Caco-2 (cell line): ENCODE measurements around the gene MED9. TPM values are rescaled to one million over a fixed set of nuclear protein-coding genes. Genes with fewer than 3 reads are reported as not detected.

Source experiments
- BruUV-seq: library from RNA; stranded (reverse); fragments of 400-500 nt; replicated peaks from 2 replicates; lab custom pipeline; 2021; lab: Mats Ljungman, UMichigan
- CTCF ChIA-PET: fragments of 300-600 bp; sonication (Branson Sonifier 250); formaldehyde crosslinking; loops from one replicate; lab custom pipeline; 2022; ENCODE audit warnings: antibody characterized with exemption; lab: Charles Lee
- POLR2A ChIA-PET: fragments of 300-600 bp; sonication (Branson Sonifier 250); formaldehyde crosslinking; loops from one replicate; lab custom pipeline; 2022; ENCODE audit warnings: antibody characterized with exemption; lab: Charles Lee
- DNase-seq, 2 experiments: peaks; one replicate each; pipeline versions ENCODE4 v3.0.0 to v3.0.0-alpha.2; 2020 to 2022
- H3K27me3 ChIP-seq: replicated peaks from 2 replicates; pipeline ENCODE4 v1.6.0; 2011; ENCODE audit warnings: low read length; ENCODE audit not compliant: control insufficient read depth, insufficient read depth
- H3K36me3 ChIP-seq: 2 replicates; pipeline ENCODE4 v1.5.1; 2011; ENCODE audit warnings: low read length; ENCODE audit not compliant: control insufficient read depth, insufficient read depth
- H3K4me1 ChIP-seq: fragments of 250-450 bp; sonication (Bioruptor Pico); 2 replicates; pipeline ENCODE4 v1.5.1; 2020; ENCODE audit warnings: mild to moderate bottlenecking
- H3K4me3 ChIP-seq: 2 replicates; pipeline ENCODE4 v1.5.1; 2011; ENCODE audit warnings: low read depth, mild to moderate bottlenecking, control low read depth, low read length
- H3K9me3 ChIP-seq: fragments of 250-450 bp; sonication (Bioruptor Pico); 2 replicates; pipeline ENCODE4 v1.5.1; 2020; ENCODE audit warnings: mild to moderate bottlenecking, moderate library complexity
- H3K27ac Mint-ChIP-seq: one replicate; pipeline ENCODE4 v1.8.0; 2022; ENCODE audit warnings: mixed read lengths; ENCODE audit not compliant: unreplicated experiment
- H3K27me3 Mint-ChIP-seq: one replicate; pipeline ENCODE4 v1.8.0; 2022; ENCODE audit warnings: mixed read lengths; ENCODE audit not compliant: insufficient read depth, unreplicated experiment
- H3K36me3 Mint-ChIP-seq: one replicate; pipeline ENCODE4 v1.8.0; 2022; ENCODE audit warnings: mild to moderate bottlenecking, mixed read lengths; ENCODE audit not compliant: insufficient read depth, unreplicated experiment
- H3K4me1 Mint-ChIP-seq: one replicate; pipeline ENCODE4 v1.8.0; 2022; ENCODE audit warnings: low read depth, mixed read lengths; ENCODE audit not compliant: unreplicated experiment
- H3K4me3 Mint-ChIP-seq: one replicate; pipeline ENCODE4 v1.8.0; 2022; ENCODE audit warnings: mild to moderate bottlenecking, moderate library complexity, mixed read lengths; ENCODE audit not compliant: unreplicated experiment
- H3K9me3 Mint-ChIP-seq: one replicate; pipeline ENCODE4 v1.8.0; 2022; ENCODE audit warnings: mixed read lengths; ENCODE audit not compliant: unreplicated experiment
- CTCF ChIP-seq, 2 experiments: fragments of 200-600 bp in 1 of 2; IDR thresholded peaks; 1 replicate in 1 of 2; 2 replicates in 1 of 2; pipeline versions ENCODE4 v1.5.1 to v1.8.0; 2011 to 2022; ENCODE audit warnings: antibody characterized with exemption in 1 of 2, control low read depth in 1 of 2, inconsistent platforms in 1 of 2, low read depth in 1 of 2, low read length in 1 of 2, mild to moderate bottlenecking in 1 of 2, moderate library complexity in 1 of 2; ENCODE audit not compliant: insufficient read depth in 1 of 2, severe bottlenecking in 1 of 2, unreplicated experiment in 1 of 2
- intact Hi-C: fragments of 100-400 bp; cut with micrococcal nuclease; formaldehyde crosslinking; loops from one replicate; pipeline ENCODE4 v1.10.0; 2022; ENCODE audit not compliant: unreplicated experiment
- total RNA-seq: library from RNA; stranded (reverse); gene quantifications from 2 replicates; pipeline ENCODE4 v1.2.3, GENCODE V29; 2022

MED9 gene
- total RNA-seq, 1 experiment from 2014 or later: 24.9 TPM

GRCh38 chr17:17445296-17445924, 31.4 kb upstream of the MED9 start:
- H3K9me3 ChIP-seq: no peaks in the 10 kb centered on the region
- Mint-ChIP-seq H3K4me1 (peaks cover 32% of the 10 kb centered on the region), H3K36me3 (peaks cover 6% of the 10 kb centered on the region), H3K4me3 (peak overlapping the region; percentile 49), H3K27me3 (no peaks in the 10 kb centered on the region), H3K9me3 (peaks cover 10% of the 10 kb centered on the region), H3K27ac (peak overlapping the region; percentile 84)
- peak in 1 of 2 experiments; percentile 23 for DNase-seq
- ChIA-PET CTCF (interaction anchor here (0.6 to 2.7 kb wide), 3 partner anchors 10 to 51 kb away, joined by 3 to 10 read pairs (median 5); partner anchors contain the start of gene RASD1), POLR2A (interaction anchor here (0.7 kb wide), 1 partner anchor 51 kb away, joined by 4 read pairs; the partner anchor contains the start of gene RASD1)
- TF ChIP-seq CTCF (IDR thresholded peaks at IDR 0.05; ENCODE audit: insufficient read depth in 1 of 2, low read depth in 1 of 2, low read length in 1 of 2, severe bottlenecking in 1 of 2, unreplicated experiment in 1 of 2): no peak
- H3K36me3 ChIP-seq: no peaks in the 10 kb centered on the region
- peaks cover 47% of the 10 kb centered on the region for H3K4me1 ChIP-seq
- intact Hi-C loops: loop anchor here (5.0 kb wide), 1 partner anchor 58 kb away; no protein-coding TSS in a partner anchor
- no peaks in the 10 kb centered on the region for H3K27me3 ChIP-seq
- TSS peak; percentile 86 for BruUV-seq
- H3K4me3 ChIP-seq: no peak overlapping the region

- H3K27me3 ChIP-seq: no peaks in the 10 kb centered on the region
- Mint-ChIP-seq H3K36me3 (peaks cover 6% of the 10 kb centered on the region), H3K9me3 (peaks cover 10% of the 10 kb centered on the region), H3K27ac (peak overlapping the region; percentile 84), H3K27me3 (no peaks in the 10 kb centered on the region), H3K4me1 (peaks cover 32% of the 10 kb centered on the region), H3K4me3 (peak overlapping the region; percentile 49)
- peak; percentile 84 to 85 for DNase-seq
- H3K9me3 ChIP-seq: no peaks in the 10 kb centered on the region
- no peak for TF ChIP-seq CTCF (IDR thresholded peaks at IDR 0.05; ENCODE audit: insufficient read depth in 1 of 2, low read depth in 1 of 2, low read length in 1 of 2, severe bottlenecking in 1 of 2, unreplicated experiment in 1 of 2)
- ChIA-PET POLR2A (interaction anchor here (0.7 kb wide), 1 partner anchor 51 kb away, joined by 4 read pairs; the partner anchor contains the start of gene RASD1), CTCF (interaction anchor here (0.6 to 2.7 kb wide), 4 partner anchors 10 to 55 kb away, joined by 3 to 10 read pairs (median 4); partner anchors contain the start of gene RASD1)
- H3K4me1 ChIP-seq: peaks cover 43% of the 10 kb centered on the region
- BruUV-seq: no TSS peak
- intact Hi-C loops: loop anchor here (1.0 to 5.0 kb wide), 5 partner anchors 28 to 92 kb away; partner anchors contain the start of genes MED9 and RASD1
- no peaks in the 10 kb centered on the region for H3K36me3 ChIP-seq
- H3K4me3 ChIP-seq: no peak overlapping the region
These were observed 30.7 kb upstream of the MED9 start for GRCh38 chr17:17445925-17446665.

GRCh38 chr17:17446666-17447155, 30.1 kb upstream of the MED9 start:
- CTCF ChIA-PET: interaction anchor here (1.1 to 2.7 kb wide), 2 partner anchors 11 to 55 kb away, joined by 3 to 10 read pairs; no protein-coding TSS in a partner anchor
- peak overlapping the region; percentile 84 for H3K27ac Mint-ChIP-seq
- Histone ChIP-seq H3K4me3 (no peak overlapping the region), H3K36me3 (no peaks in the 10 kb centered on the region), H3K9me3 (no peaks in the 10 kb centered on the region), H3K27me3 (no peaks in the 10 kb centered on the region), H3K4me1 (peaks cover 43% of the 10 kb centered on the region)
- TSS peak; percentile 59 for BruUV-seq
- POLR2A ChIA-PET: no interaction called here
- H3K9me3 Mint-ChIP-seq: peaks cover 10% of the 10 kb centered on the region
- intact Hi-C loops: loop anchor here (1.0 to 5.0 kb wide), 5 partner anchors 28 to 92 kb away; partner anchors contain the start of genes MED9 and RASD1
- no peaks in the 10 kb centered on the region for H3K27me3 Mint-ChIP-seq
- DNase-seq: no peak
- peaks cover 32% of the 10 kb centered on the region for H3K4me1 Mint-ChIP-seq
- no peak overlapping the region for H3K4me3 Mint-ChIP-seq
- peaks cover 6% of the 10 kb centered on the region for H3K36me3 Mint-ChIP-seq
- TF ChIP-seq CTCF (IDR thresholded peaks at IDR 0.05; ENCODE audit: insufficient read depth in 1 of 2, low read depth in 1 of 2, low read length in 1 of 2, severe bottlenecking in 1 of 2, unreplicated experiment in 1 of 2): no peak
